Hematopoietic multipotent progenitor cell treated with erythropoietin and hydrocortisone succinate and interleukin-3 and kit ligand, for 6 days (in vitro differentiated cells): ENCODE results near the gene FAM181A.

Experiments
- DNase-seq: peaks from one replicate; pipeline ENCODE4 v3.0.0-alpha.2; 2015

The FAM181A gene

GRCh38 chr14:93926873-93927799 is at the start of gene FAM181A:
TSS of gene FAM181A (plus strand) at chr14:93927344. CDS start at chr14:93928286, 942 bp downstream.
- DNase-seq = no peak

- no peak for DNase-seq
Observed at GRCh38 chr14:93878212-93878611, 48.9 kb upstream of the FAM181A start.

GRCh38 chr14:93878871-93879270 is 48.3 kb upstream of the FAM181A start:
- no peak for DNase-seq

- no peak for DNase-seq
Observed at GRCh38 chr14:93879362-93879983, 47.7 kb upstream of the FAM181A start.

- no peak for DNase-seq
Observed at GRCh38 chr14:93880021-93880820, 46.9 kb upstream of the FAM181A start.

GRCh38 chr14:93884950-93885349 is 42.2 kb upstream of the FAM181A start:
- no peak for DNase-seq

- DNase-seq = no peak
Observed at GRCh38 chr14:93888995-93889394, 38.1 kb upstream of the FAM181A start.

GRCh38 chr14:93889739-93890483 is 37.2 kb upstream of the FAM181A start:
- no peak for DNase-seq

- no peak for DNase-seq
Observed at GRCh38 chr14:93891756-93892504, 35.2 kb upstream of the FAM181A start.

- DNase-seq = no peak
Observed at GRCh38 chr14:93892505-93892839, 34.7 kb upstream of the FAM181A start.

GRCh38 chr14:93892923-93893558 is 34.1 kb upstream of the FAM181A start:
- peak; percentile 68 for DNase-seq

GRCh38 chr14:93893661-93894261 is 33.4 kb upstream of the FAM181A start:
- DNase-seq = no peak

- no peak for DNase-seq
Observed at GRCh38 chr14:93895023-93895604, 32.0 kb upstream of the FAM181A start.

- DNase-seq = no peak
Observed at GRCh38 chr14:93897476-93897845, 29.7 kb upstream of the FAM181A start.

- no peak for DNase-seq
Observed at GRCh38 chr14:93898081-93898611, 29.0 kb upstream of the FAM181A start.

- no peak for DNase-seq
Observed at GRCh38 chr14:93898731-93899130, 28.4 kb upstream of the FAM181A start.

- no peak for DNase-seq
Observed at GRCh38 chr14:93901813-93902212, 25.3 kb upstream of the FAM181A start.

GRCh38 chr14:93902619-93903307 is 24.4 kb upstream of the FAM181A start:
- DNase-seq = no peak

- peak; percentile 37 for DNase-seq
Observed at GRCh38 chr14:93903342-93904184, 23.6 kb upstream of the FAM181A start.
